CD14-positive monocyte (primary cell): Measurements from ENCODE around the gene POR. TPM values are rescaled to one million over a fixed set of nuclear protein-coding genes. Genes with fewer than 3 reads are reported as not detected.
"Not testable (repeated sequence)": the region's sequence is repeated elsewhere in the genome, so short reads cannot be mapped to it uniquely, and the experiment has no call there.

ENCODE experiments used
- DNase-seq, 3 donors: peaks; one replicate each; pipeline ENCODE4 v3.0.0-alpha.2; 2011 to 2022
- H2AFZ ChIP-seq: 2 replicates; pipeline ENCODE4 v1.6.0; 2012; ENCODE audit warnings: mild to moderate bottlenecking, low read depth, low read length, inconsistent platforms; ENCODE audit not compliant: insufficient read depth, poor library complexity, severe bottlenecking
- H3K27ac ChIP-seq, 2 donors: 1 replicate in 1 of 2; 2 replicates in 1 of 2; pipeline ENCODE4 v1.5.1; 2012 to 2013; ENCODE audit warnings: low read length in 2 of 2, control low read depth in 1 of 2, inconsistent platforms in 1 of 2, low read depth in 1 of 2, mild to moderate bottlenecking in 1 of 2
- H3K27me3 ChIP-seq, 2 donors: one replicate each; pipeline versions ENCODE4 v1.6.0 to v1.6.1; 2011 to 2013; ENCODE audit warnings: low read length in 2 of 2; ENCODE audit not compliant: control insufficient read depth in 2 of 2, insufficient read depth in 2 of 2
- H3K36me3 ChIP-seq, 2 donors: replicated peaks in 1 of 2; 1 replicate in 1 of 2; 2 replicates in 1 of 2; pipeline versions ENCODE4 v1.5.1 to v1.6.1; 2012 to 2013; ENCODE audit warnings: low read length in 2 of 2, control low read depth in 1 of 2, inconsistent platforms in 1 of 2, mild to moderate bottlenecking in 1 of 2; ENCODE audit not compliant: insufficient read depth in 2 of 2, control insufficient read depth in 1 of 2
- H3K4me1 ChIP-seq, 2 donors: 1 replicate in 1 of 2; 2 replicates in 1 of 2; pipeline versions ENCODE4 v1.5.1 to v1.6.1; 2012 to 2013; ENCODE audit warnings: low read length in 2 of 2, control low read depth in 1 of 2, inconsistent platforms in 1 of 2, mild to moderate bottlenecking in 1 of 2, moderate library complexity in 1 of 2; ENCODE audit not compliant: insufficient read depth in 2 of 2, control insufficient read depth in 1 of 2
- H3K4me2 ChIP-seq: replicated peaks from 2 replicates; pipeline ENCODE3; 2012; ENCODE audit warnings: low read length, moderate library complexity, mild to moderate bottlenecking; ENCODE audit not compliant: poor library complexity, severe bottlenecking; ENCODE audit errors: extremely low read depth
- H3K4me3 ChIP-seq, 3 experiments: fragments of 200-600 bp in 1 of 3; sonication (generic) in 1 of 3; replicated peaks in 1 of 3; 1 replicate in 2 of 3; 2 replicates in 1 of 3; pipeline ENCODE4 v1.5.1; 2011 to 2013; ENCODE audit warnings: low read length in 3 of 3, mild to moderate bottlenecking in 3 of 3, control low read depth in 2 of 3, low read depth in 2 of 3, inconsistent platforms in 1 of 3, moderate library complexity in 1 of 3
- H3K79me2 ChIP-seq: 2 replicates; pipeline ENCODE4 v1.6.0; 2012; ENCODE audit warnings: mild to moderate bottlenecking, control low read depth, inconsistent platforms, low read length, moderate library complexity; ENCODE audit not compliant: insufficient read depth
- H3K9ac ChIP-seq: 2 replicates; pipeline ENCODE4 v1.6.0; 2017; ENCODE audit warnings: low read length, mild to moderate bottlenecking; ENCODE audit not compliant: insufficient read depth, poor library complexity, severe bottlenecking
- H3K9me3 ChIP-seq, 2 donors: replicated peaks in 1 of 2; 1 replicate in 1 of 2; 2 replicates in 1 of 2; pipeline versions ENCODE4 v1.5.1 to v1.6.1; 2012 to 2013; ENCODE audit warnings: low read length in 2 of 2, control low read depth in 1 of 2; ENCODE audit not compliant: control insufficient read depth in 1 of 2, insufficient read depth in 1 of 2
- H4K20me1 ChIP-seq: 2 replicates; pipeline ENCODE4 v1.6.0; 2012; ENCODE audit warnings: mild to moderate bottlenecking, low read length, control low read depth, moderate library complexity; ENCODE audit not compliant: insufficient read depth
- H3K27ac Mint-ChIP-seq, 7 donors: one replicate each; pipeline ENCODE4 v1.8.0; 2020; ENCODE audit warnings: mild to moderate bottlenecking in 7 of 7, mixed read lengths in 7 of 7, moderate library complexity in 6 of 7, inconsistent platforms in 2 of 7
- H3K27me3 Mint-ChIP-seq, 3 donors: one replicate each; pipeline ENCODE4 v1.8.0; 2021 to 2022; ENCODE audit warnings: low read depth in 3 of 3, mild to moderate bottlenecking in 3 of 3, mixed read lengths in 3 of 3, moderate library complexity in 3 of 3, inconsistent platforms in 1 of 3
- H3K36me3 Mint-ChIP-seq, 2 donors: one replicate each; pipeline ENCODE4 v1.8.0; 2020; ENCODE audit warnings: mixed read lengths in 2 of 2, inconsistent platforms in 1 of 2, mild to moderate bottlenecking in 1 of 2
- H3K4me1 Mint-ChIP-seq: one replicate; pipeline ENCODE4 v1.8.0; 2020; ENCODE audit warnings: mild to moderate bottlenecking, mixed read lengths
- H3K4me3 Mint-ChIP-seq, 2 donors: one replicate each; pipeline ENCODE4 v1.8.0; 2020; ENCODE audit warnings: mild to moderate bottlenecking in 2 of 2, mixed read lengths in 2 of 2, moderate library complexity in 1 of 2
- H3K9me3 Mint-ChIP-seq, 7 donors: one replicate each; pipeline ENCODE4 v1.8.0; 2020 to 2022; ENCODE audit warnings: mixed read lengths in 7 of 7, mild to moderate bottlenecking in 6 of 7, moderate library complexity in 6 of 7, inconsistent platforms in 2 of 7
- WGBS: methylation state at CpG from one replicate; pipeline ENCODE4 v1.1.5; 2013; ENCODE audit warnings: missing lambda C conversion rate; ENCODE audit not compliant: insufficient coverage; 5-methylcytosine and 5-hydroxymethylcytosine counted together
- intact Hi-C, 2 donors: fragments of 100-400 bp; cut with micrococcal nuclease; formaldehyde crosslinking; loops; one replicate each; pipeline versions ENCODE4 v1.15.0 to v1.15.1; 2023
- polyA plus RNA-seq, 3 donors: library from polyadenylated mRNA; depleted of rRNA in 1 of 3; unstranded in 2 of 3; stranded (reverse) in 1 of 3; fragments of 300-500 nt in 2 of 3; fragments of >200 nt in 1 of 3; fragmentation: Illumina TruSeq in 2 of 3; gene quantifications; 1 replicate in 2 of 3; 2 replicates in 1 of 3; pipeline ENCODE4 v1.2.3, GENCODE V29; 2012 to 2021
- TF ChIP-seq, protein P1 (sequence below): fragments of 200-600 bp; IDR thresholded peaks from one replicate; pipeline ENCODE4 v1.8.0; 2022; ENCODE audit warnings: antibody characterized with exemption, mild to moderate bottlenecking

POR gene
- polyA plus RNA-seq, 3 donors: 90.5 to 102 (median 98.1) TPM

DNA sequence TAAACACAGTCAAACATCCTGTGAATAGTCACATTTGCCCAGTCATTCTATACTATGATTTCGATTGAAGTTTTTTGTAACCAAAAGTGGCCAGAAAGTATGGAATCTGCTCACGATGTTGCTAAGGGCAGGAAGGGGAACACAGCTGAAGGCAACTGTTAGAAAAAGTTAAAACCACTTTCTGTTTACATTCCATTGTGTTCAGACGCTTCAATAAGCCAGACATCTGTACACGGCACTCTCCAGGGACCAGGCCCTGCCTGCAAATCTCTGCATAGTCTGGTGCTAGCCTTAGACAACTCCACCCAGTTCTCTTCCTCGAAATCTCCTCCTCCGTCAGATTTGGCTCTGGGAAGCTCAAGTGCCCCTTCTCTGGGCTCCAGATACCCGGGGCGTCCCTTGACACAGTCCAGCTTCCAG is 96.5 kb downstream of the POR start:
- no peaks in the 10 kb centered on the region for H4K20me1 ChIP-seq
- Mint-ChIP-seq H3K27ac (peak overlapping the region in 1 of 7 donors; percentile 13), H3K4me1 (peaks cover 24% of the 10 kb centered on the region), H3K4me3 (no peak overlapping the region), H3K9me3 (no peaks in the 10 kb centered on the region), H3K27me3 (peaks cover 0 to 6% (median 2%) of the 10 kb centered on the region in 3 donors), H3K36me3 (peaks cover 52 to 70% of the 10 kb centered on the region in 2 donors)
- intact Hi-C loops: no loop called here
- H3K27me3 ChIP-seq: no peaks in the 10 kb centered on the region
- no peak overlapping the region for H3K27ac ChIP-seq
- H2AFZ ChIP-seq: no peak overlapping the region
- TF ChIP-seq, protein P1, sequence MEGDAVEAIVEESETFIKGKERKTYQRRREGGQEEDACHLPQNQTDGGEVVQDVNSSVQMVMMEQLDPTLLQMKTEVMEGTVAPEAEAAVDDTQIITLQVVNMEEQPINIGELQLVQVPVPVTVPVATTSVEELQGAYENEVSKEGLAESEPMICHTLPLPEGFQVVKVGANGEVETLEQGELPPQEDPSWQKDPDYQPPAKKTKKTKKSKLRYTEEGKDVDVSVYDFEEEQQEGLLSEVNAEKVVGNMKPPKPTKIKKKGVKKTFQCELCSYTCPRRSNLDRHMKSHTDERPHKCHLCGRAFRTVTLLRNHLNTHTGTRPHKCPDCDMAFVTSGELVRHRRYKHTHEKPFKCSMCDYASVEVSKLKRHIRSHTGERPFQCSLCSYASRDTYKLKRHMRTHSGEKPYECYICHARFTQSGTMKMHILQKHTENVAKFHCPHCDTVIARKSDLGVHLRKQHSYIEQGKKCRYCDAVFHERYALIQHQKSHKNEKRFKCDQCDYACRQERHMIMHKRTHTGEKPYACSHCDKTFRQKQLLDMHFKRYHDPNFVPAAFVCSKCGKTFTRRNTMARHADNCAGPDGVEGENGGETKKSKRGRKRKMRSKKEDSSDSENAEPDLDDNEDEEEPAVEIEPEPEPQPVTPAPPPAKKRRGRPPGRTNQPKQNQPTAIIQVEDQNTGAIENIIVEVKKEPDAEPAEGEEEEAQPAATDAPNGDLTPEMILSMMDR: no peak
- WGBS: 91% methylated on average over 3 of the region's 8 CpGs
- peaks cover 4 to 61% of the 10 kb centered on the region in 2 donors for H3K36me3 ChIP-seq
- H3K79me2 ChIP-seq: no peaks in the 10 kb centered on the region
- H3K4me1 ChIP-seq: peaks cover 23 to 24% of the 10 kb centered on the region in 2 donors
- no peak overlapping the region for H3K9ac ChIP-seq
- H3K9me3 ChIP-seq: no peaks in the 10 kb centered on the region
- H3K4me2 ChIP-seq: no peak overlapping the region
- DNase-seq: no peak
- H3K4me3 ChIP-seq: no peak overlapping the region

DNA sequence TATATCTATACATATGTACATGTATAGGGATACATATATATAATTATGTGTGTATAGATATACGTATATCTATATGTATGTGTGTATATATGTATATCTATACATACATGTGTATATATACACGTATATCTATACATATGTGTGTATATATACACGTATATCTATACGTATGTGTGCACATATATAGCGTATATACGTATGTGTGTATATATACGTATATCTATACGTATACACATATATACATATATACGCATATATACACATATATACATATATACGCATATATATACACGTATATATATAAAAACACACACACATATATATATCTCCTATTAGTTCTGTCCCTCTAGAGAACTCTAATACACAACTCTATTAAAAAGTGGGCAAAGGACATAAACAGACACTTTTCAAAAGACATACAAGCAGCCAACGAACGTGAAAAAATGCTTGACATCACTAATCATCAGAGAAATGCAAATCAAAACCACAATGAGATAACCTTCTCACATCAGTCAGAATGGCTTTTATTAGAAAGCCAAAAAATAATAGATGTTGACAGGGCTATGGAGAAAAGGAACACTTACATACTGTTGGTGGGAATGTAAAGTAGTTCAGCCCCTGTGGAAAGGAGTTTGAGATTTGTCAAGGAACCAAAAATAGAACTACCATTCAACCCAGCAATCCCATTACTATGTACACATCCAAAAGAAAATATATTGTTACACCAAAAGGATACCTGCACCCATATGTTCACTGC is 101.4 kb downstream of the POR start:
- no peak overlapping the region for H3K4me3 ChIP-seq
- H3K79me2 ChIP-seq: no peaks in the 10 kb centered on the region
- H3K27me3 ChIP-seq: no peaks in the 10 kb centered on the region
- no peak overlapping the region for H3K4me3 Mint-ChIP-seq
- peaks cover 2% of the 10 kb centered on the region for H3K4me1 Mint-ChIP-seq
- no peaks in the 10 kb centered on the region for H4K20me1 ChIP-seq
- no peak overlapping the region for H3K9ac ChIP-seq
- DNase-seq: no peak
- no peaks in the 10 kb centered on the region for H3K4me1 ChIP-seq
- intact Hi-C loops: no loop called here
- WGBS: no CpG with 5 or more reads among the region's 13 CpGs
- H3K36me3 Mint-ChIP-seq: peaks cover 60 to 81% of the 10 kb centered on the region in 2 donors
- H3K9me3 Mint-ChIP-seq: no peaks in the 10 kb centered on the region
- no peak overlapping the region for H3K27ac Mint-ChIP-seq
- no peak overlapping the region for H3K4me2 ChIP-seq
- peaks cover 0 to 4% (median 3%) of the 10 kb centered on the region in 3 donors for H3K27me3 Mint-ChIP-seq
- peaks cover 12 to 73% of the 10 kb centered on the region in 2 donors for H3K36me3 ChIP-seq
- no peaks in the 10 kb centered on the region for H3K9me3 ChIP-seq
- TF ChIP-seq, protein P1: no peak
- no peak overlapping the region for H2AFZ ChIP-seq
- H3K27ac ChIP-seq: no peak overlapping the region

DNA sequence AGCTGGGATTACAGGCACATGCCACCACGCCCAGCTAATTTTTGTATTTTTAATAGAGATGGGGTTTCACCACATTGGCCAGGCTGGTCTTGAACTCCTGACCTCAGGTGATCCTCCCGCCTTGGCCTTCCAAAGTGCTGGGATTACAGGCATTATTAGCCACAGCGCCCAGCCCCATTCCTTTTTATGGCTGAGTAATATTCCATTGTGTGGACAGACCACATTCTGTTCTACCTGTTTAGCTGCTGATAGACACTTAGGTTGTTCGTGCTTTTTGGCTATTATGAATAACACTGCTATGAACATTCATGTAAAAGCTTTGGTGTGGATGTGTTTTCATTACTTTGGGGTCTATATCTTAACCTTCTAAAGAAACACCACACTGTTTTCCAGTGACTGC is 103.6 kb downstream of the POR start:
- H3K9me3 ChIP-seq, DNase-seq, H2AFZ ChIP-seq, H3K27me3 Mint-ChIP-seq, H3K4me2 ChIP-seq, H3K9me3 Mint-ChIP-seq, H3K4me3 ChIP-seq, H3K4me3 Mint-ChIP-seq, H4K20me1 ChIP-seq, H3K27me3 ChIP-seq, H3K27ac Mint-ChIP-seq, H3K9ac ChIP-seq, H3K79me2 ChIP-seq, H3K27ac ChIP-seq, intact Hi-C loops: not testable (repeated sequence)
- Histone ChIP-seq H3K4me1 (peaks cover 13 to 15% of the 10 kb centered on the region in 2 donors), H3K36me3 (peaks cover 12 to 57% of the 10 kb centered on the region in 2 donors)
- H3K4me1 Mint-ChIP-seq: peaks cover 15% of the 10 kb centered on the region
- 100% methylated on average over 2 of the region's 4 CpGs for WGBS
- peaks cover 47 to 68% of the 10 kb centered on the region in 2 donors for H3K36me3 Mint-ChIP-seq
